ENCODE measurements around the gene MYO10.
"Not testable (repeated sequence)": the region's sequence is repeated elsewhere in the genome, so short reads cannot be mapped to it uniquely, and the experiment has no call there.

Gene MYO10

DNA sequence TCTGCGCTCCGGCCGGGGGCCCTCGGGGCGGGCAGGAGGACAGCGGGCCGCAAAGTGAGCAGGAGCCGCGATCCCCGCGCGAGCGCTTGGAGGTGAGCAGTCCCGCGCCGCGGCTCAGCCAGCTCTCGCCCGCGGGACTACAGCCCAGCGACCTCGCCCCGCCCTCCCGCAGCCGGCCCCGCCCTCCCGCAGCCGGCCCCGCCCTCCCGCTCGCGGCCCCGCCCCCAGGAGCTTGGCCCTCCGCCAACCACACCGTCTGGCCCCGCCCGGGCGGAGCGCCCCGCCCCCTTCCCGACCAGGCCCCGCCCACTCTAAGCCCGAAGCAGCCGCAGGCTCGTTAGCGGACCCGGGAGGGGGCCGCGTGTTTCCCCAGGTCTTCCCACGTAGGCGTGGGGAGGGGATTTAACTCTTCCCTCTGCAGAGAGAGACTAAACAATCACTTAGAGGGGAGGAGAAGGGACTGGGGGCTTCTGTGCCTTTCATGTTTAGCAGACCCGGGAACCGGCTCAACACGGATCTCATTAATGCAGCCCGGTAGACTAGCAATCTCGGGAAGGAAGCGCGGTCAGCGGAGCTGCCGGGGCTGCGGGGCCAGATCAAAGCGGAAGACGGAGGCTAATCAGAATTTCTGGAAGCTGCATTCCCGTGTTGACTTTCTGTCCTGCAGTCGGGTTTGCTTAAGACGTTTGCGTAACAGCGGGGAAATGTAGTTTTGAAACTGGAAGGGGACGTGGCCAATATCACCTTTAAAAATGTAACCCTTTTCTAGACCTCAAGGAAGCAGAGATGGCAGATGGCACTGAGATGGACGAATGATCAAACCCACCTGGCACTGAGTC, at the start of gene MYO10:
TSS of gene MYO10 (minus strand) at position 139 of the 839 bp plus-strand sequence. CDS start 480 bp downstream, outside the sequence.
- peak; percentile 71 for DNase-seq

DNA sequence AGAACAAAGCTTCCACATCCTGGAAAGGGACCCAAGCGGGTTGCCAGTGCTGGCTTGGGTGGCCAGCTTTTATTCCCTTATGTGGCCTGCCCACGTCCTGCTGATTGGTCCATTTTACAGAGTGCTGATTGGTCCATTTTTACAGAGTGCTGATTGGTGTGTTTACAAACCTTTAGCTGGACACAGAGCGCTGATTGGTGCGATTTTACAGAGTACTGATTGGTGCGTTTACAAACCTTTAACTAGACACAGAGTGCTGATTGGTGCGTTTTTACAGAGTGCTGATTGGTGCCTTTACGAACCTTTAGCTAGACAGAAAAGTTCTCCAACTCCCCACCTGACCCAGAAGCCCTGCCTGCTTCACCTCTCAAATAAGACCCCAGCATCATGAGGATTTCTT, 49.2 kb upstream of the MYO10 start:
- DNase-seq = not testable (repeated sequence)

DNA sequence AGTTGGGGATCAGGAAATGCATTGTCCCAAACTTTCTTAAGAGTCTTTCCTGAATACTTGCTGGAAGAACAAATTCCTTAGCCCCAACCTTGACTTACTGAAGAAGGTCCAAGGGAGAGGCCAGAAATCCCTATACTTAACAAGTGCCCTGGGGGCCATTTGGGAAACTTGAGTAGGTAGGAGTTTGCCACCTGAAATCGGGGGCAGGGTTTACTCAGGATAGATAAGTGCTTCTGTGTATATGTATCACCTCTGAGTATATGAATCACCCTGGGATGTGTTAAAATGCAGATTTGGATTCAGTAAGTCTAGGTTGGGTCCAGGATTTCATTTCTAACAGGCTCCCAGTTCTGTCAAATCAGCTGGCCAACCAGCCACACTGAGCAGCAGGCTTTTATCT, 47.9 kb upstream of the MYO10 start:
- no peak for DNase-seq

DNA sequence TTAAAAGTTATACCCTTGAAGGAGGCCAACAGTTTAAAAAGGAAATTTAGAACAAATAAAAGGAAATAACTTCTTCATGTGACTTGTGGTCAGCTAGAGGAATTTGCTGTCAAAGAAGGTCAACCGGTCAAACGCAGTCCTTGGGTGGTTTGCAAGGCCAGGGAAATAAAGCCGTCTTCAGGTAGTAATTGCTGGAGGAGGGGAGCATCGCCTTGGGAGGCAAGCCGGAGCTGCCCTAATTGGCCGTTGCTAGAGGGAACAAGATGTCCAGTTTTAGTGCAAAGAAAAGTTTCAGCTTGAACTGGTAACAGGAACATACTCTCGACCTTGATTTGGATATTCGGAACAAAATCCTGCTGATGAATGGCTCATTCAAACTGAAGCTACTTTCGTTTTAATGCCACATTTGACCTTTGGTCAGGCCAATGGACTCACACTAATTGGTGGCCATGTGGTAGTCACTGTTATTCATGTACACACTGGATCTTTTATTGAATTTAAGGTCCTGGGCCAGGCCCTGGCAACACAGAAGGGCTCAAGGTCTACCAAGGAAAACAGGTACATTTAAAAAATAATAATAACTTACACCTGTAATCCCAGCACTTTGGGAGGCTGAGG, 47.0 kb upstream of the MYO10 start:
- DNase-seq = no peak

DNA sequence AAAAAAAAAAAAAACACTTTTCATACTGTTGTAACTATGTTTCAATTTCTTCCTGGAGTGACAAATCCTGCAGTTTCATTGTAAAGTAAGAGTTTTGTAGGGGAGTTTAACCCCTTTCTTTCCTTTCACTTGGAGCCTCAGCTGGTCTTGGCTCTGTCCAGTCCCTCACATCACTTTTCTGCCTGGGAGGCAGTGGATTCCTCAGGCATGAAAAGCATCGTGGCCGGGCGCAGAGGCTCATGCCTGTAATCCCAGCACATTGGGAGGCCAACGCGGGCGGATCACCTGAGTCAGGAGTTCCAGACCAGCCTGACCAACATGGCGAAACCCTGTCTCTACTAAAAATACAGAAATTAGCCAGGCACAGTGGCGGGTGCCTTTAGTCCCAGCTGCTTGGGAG, 45.6 kb upstream of the MYO10 start:
- no peak for DNase-seq

DNA sequence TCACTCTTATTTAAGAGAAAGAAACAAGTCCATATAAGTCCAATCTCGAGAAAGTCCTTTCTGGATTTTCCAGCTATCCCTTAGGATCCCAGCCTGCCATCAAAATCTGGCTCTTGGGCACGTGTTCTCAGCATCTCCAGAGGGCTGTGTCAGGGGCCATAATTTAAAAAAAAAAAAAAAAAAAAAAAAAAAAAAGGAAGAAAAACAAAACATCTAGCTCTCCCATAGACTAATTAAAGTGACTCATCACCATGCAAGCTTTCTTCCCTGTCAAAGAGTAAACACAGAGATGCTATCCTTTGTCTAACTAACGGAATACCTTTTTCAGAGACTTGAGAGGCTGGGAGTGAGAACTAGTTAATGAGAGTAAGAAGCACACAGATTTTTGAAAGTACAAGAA, 44.9 kb upstream of the MYO10 start:
- DNase-seq = no peak

DNA sequence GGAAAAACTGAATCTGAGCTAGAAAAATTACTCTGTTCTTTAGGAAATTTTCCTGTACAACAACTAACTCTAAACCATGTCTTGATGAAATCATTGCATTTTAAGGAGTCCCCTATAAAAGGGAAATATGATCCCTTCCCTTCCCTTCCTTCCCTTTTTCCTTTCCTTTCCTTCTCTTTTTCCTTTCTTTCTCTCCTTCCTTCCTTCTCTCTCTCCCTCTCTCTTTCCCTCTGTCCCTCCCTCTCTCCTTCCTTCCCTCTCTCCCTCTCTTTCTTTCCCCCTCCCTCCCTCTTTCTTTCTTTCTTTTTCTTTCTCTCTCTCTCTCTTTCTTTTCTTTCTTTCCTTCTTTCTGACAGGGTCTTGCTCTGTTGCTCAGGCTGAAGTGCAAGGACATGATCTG, 42.2 kb upstream of the MYO10 start:
- DNase-seq = no peak

DNA sequence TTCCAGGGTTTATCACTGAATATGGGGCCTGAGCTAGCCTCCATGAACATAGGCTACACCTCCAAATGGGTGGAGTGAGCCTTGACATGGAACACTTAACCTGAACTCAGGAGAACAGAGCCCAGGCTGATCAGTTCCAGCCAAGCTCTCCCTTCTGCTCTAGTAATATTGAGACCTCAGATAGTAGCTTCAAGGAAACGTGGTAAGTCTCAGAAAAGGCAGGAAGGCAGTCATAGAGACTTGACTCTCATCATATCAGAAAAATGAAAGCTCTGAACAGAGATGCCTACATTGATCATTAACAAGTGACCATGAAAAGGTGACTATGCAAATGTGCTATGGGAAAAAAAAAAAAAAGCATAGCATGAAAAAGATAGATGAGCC, 40.5 kb upstream of the MYO10 start:
- no peak for DNase-seq

DNA sequence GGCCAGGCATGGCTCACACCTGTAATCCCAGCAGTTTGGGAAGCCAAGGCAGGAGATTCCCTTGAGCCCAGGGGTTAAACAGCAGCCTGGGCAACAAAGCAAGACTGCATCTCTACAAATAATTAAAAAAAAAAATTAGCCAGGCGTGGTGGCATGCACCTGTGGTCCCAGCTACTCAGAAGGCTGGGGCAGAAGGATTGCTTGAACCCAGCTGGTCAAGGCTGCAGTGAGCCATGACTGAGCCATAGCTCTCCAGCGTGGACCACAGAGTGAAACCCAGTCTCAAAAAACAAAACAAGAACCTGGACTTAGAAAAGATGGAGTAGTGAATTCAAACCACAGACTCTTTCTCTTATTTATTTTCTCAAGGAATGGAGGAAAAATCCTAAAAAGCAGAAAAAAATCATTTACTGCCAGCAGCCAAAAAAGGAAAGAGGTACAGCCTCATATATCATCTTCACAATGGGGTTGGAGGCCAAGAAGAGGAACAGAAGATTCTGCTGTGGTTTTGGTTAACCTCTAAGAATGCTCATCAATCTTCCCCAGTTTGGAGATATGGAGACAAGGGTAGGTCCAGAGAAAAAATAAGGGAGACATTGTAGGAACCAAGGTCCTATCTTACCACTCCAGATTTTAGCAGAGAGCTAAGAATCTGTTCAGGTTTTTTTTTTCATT, 40.0 kb upstream of the MYO10 start:
- DNase-seq = no peak

DNA sequence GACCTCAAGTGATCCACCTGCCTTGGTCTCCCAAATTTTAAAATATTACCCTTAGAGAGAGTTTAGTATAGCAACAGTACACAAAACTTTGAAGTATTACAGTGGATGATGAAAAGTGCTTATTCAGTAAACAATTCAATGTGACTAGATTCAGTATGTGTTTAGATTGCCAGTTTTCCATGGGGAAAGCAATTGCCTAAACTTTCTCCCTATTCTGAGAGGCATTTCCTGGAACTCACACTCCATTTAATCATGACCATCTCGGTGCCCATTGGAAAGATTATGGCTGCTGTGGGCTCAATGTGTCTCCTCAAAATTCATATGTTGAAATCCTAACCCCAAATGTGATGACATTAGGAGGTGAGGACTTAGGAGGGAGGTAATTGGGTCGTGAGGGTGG, 38.9 kb upstream of the MYO10 start:
- DNase-seq = no peak

DNA sequence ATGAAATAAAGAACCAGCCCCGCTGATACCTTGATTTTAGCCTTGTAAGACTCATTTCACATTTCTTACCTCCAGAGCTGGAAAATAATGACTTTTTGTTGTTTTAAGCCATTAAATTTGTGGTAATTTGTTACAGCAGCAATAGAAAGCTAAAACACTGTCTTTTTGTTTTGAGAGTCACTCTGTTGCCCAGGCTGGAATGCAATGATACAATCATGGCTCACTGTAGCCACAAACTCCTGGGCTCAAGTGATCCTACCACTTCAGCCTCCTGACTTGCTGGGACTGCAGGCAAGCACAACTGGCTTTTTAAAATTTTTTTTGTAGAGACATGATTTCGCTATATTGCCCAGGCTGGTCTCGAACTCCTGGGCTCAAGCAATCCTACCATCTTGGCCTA, 34.7 kb upstream of the MYO10 start:
- DNase-seq = no peak

DNA sequence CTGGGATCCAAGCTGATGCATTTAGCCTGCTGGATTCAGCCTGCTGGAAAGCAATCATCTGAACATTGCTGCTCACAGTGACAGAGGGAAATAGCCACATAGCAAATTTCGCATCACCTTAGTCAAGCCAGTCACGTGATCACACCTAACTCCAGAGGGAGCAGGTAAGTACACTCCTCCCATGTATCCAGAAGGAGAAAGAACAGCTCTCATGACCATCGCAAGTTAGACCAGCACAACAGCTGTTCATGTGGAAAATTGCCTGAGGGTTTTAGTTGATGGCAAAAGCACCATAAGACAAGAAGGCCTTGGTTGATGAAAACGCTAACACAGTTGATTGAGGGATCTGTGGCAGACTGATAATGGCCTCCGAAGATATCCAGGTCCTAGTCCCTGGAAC, 34.2 kb upstream of the MYO10 start:
- no peak for DNase-seq

DNA sequence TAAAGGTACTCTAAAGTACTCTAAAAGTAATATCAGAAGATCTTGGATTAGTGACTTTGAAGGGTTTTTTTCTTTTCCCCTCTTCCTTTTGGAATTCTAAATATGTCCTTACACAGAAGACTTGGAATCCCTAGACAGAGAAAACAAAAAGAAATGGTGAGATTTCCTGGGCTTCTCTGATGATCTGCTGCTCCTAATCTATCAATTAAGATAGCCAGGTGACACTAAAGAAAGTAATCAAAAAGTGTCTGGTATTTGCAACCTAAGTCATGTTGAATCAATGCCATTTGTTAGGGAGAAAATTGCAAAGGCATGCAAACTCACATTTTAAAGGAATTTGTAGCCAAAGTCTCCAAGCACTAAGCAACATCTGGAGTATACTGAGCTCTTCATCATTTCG, 29.5 kb upstream of the MYO10 start:
- DNase-seq = no peak

DNA sequence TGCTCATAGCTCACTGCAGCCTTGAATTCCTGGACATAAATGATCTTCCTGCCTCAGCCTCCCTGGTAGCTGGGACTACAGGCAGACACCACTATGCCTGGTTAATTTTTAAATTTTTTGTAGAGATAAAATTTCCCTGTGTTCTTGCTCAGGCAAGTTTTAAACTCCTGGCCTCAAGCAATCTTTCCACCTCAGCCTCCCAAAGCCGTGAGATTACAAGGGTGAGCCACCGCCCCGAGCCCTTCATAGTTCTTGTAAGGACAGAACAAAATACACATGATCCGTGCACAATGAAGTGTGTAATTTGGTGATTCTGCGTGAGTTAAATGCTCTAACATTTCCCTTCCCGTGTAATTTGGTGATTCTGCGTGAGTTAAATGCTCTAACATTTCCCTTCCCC, 27.7 kb upstream of the MYO10 start:
- no peak for DNase-seq

DNA sequence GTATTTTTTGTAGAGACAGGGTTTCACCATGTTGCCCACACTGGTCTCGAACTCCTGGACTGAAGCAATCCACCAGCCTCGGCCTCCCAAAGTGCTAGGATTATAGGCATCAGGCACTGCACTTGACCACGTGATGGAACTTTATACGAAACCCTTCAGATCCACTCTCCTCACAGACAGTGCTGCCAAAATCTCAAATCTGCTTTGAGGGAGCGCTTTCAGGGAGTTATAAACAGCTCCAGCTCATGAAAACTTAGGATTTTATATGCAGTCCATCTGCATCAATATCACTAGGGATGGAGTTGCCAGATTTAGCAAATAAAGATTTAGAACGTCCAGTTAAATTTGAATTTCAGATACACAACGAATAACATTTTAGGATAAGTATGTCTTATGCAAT, 25.0 kb upstream of the MYO10 start:
- DNase-seq = no peak

DNA sequence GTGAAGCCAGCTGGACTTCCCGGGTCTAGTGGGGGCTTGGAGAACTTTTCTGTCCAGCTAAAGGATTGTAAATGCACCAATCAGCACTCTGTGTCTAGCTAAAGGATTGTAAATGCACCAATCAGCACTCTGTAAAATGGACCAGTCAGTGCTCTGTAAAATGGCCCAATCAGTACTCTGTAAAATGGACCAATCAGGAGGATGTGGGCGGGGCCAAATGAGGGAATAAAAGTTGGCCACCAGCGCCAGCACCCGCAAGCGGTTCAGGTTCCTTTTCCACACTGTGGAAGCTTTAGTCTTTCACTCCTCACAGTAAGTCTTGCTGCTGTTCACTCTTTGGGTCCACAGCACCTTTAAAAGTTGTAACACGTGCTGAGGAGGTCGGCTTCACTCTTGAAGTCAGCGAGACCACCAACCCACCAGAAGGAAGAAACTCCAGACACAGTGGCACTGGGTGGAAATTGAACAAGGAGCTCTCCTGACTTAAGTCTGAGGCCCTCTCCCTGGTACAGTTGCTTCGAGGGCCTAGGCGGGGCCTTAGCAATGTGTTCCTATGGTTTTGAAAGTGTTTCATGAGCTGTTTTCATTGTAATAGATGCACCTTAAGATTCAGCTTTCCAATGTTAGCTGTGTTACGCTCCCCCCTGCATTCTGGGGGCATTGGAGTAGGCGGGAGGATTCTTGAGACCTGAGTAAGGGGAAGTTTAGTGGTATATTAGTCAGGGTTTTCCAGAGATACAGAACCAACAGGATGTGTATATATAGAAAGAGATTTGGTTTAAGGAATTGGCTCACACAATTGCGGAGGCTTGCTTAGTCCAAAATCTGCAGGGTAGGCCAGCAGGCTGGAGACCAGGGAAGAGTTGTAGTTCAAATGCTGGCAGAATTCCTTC, 21.5 kb upstream of the MYO10 start:
- DNase-seq = no peak

DNA sequence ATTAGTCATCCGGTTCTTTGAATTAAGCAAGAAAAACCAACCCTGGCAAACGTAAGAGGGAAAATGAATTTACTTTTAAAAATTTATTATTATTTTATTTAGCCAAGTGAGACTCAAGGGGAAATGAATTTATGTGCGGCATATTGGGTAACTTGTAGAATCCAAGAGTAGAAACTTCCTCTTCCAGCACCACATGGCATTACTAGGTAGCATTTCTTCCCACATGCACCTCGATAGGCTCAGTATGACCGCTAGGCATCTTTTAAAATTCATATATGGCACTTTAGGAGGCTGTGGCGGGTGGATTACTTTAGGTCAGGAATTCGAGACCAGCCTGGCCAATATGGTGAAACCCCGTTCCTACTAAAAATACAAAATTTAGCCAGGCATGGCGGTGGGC, 17.6 kb upstream of the MYO10 start:
- DNase-seq = no peak

DNA sequence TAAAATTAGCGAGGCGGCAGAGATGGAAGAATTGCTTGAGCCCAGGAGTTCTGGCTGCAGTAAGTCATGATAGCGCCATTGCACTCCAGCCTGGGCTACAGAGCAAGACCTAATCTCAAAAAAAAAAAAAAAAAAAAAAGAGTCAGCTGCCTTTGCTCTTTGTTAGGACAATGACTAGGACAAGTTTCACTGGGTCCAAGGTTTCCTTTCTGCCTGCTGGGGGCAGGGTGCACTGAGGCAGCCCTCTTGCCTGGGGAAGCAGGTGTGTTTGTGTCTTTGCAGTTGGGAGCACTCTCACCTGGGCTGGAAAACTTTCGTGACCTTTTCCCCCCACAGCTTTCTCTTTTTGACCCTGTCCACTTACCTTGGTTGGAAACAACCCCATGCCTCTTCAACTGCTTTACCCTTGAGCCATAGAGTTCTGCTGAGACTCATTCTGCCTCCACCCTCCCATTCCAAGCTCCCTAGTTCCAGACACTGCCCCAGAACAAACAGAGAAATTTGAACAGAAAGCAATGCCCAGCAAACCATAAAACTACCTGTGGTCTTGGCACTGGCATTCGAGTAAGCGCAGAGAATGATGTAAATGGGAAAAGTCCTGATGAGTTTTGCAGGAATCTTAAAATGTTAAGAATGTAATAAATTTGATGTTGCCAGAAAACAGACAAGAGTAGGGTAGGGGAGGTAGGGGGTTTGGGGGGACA, 17.0 kb upstream of the MYO10 start:
- DNase-seq = no peak

DNA sequence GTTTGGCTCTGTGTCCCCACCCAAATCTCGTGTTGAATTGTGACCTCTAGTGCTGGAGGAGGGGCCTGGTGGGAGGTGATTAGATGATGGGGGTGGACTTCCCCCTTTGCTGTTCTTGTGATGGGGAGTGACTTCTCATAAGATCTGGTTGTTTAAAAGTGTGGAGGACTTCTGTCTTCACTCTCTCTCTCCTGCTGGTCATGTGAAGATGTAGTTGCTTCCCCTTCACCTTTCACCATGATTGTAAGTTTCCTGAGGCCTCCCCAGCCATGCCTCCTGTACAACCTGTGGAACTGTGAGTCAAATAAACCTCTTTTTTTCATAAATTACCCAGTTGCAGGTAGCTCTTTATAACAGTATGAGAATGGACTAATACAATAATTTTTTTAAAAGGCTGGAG, 10.6 kb upstream of the MYO10 start:
- DNase-seq = no peak

DNA sequence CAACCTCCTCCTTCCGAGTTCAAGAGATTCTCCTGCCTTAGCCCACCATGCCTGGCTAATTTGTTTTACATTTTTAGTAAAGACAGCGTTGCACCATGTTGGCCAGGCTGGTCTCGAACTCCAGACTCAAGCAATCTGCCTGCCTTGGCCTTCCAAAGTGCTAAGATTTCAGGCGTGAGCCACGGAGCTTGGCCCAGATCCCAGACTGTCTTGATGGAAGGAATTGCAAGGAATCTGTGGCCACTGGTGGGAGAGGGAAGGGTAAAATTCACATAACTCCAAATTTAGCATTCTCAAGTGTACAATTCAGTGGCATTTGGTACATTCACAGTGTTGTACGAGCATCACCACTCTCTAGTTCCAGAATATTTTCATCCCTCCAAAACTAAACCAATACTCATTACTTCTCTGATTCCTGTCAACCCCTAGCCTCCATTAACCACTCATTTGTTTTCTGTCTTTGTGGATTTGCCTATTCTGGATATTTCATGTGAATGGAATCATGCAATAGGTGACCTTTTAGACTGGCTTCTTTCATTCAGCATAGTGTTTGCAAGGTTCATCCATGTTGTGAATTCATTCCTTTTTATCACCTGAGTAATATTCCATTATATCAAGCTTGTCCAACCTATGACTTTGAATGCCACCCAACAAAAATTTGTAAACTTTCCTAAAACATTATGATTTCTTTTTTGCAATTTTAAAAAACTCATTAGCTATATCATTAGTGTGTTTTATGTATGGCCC, 8.9 kb upstream of the MYO10 start:
- DNase-seq = no peak

DNA sequence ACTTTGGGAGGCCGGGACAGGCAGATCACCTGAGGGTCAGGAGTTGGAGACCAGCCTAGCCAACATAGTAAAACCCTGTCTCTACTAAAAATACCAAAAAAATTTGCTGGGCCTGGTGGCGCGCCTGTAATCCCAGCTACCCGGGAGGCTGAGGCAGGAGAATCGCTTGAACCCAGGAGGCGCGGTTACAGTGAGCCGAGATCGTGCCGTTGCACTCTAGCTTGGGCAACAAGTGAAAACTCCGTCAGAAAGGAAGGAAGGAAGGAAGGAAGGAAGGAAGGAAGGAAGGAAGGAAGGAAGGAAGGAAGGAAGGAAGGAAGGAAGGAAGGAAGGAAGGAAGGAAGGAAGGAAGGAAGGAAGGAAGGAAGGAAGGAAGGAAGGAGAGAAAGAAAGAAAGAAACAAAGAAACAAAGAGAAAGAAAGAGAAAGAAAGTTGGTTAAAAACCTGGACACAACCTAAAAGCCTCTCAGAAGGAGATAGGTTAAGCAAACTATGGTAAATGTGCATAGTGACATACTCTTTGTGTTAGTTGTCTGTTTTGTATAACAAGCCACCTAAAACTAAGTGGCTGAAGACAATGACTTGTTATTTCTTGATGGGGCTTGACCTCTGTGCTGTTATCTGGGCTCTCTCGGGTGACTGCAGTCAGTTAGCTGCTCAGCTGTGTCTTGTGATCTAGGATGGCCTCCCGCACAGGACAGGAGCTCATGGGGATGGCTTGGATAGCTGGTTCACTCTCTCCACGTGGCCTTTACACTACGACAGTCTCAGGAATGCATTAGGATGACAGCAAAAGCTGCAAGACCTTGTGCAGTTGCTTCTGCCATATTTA, 8.0 kb upstream of the MYO10 start:
- DNase-seq = no peak

Data from stimulated activated CD4-positive, alpha-beta T cell treated with anti-CD3 and anti-CD28 coated beads, Interleukin-15, amount 100 ng/mL, for 24 hours (primary cell).